ENCODE results near the gene SPOCK3.
"Not testable (repeated sequence)": the region's sequence is repeated elsewhere in the genome, so short reads cannot be mapped to it uniquely, and the experiment has no call there.

- TF ChIP-seq SUZ12 (IDR thresholded peaks at IDR 0.05; ENCODE audit: extremely low read depth, insufficient read depth, insufficient read length); YY1 (IDR thresholded peaks at IDR 0.05; ENCODE audit: insufficient read depth, insufficient read length): not testable (repeated sequence)
Observed at GRCh38 chr4:166739215-166739614, 495.1 kb downstream of the SPOCK3 start.

Data from NT2/D1 (cell line).